Mononuclear cell (primary cell): ENCODE measurements around the gene TH. TPM values are rescaled to one million over a fixed set of nuclear protein-coding genes. Genes with fewer than 3 reads are reported as not detected.
"Not testable (repeated sequence)": the region's sequence is repeated elsewhere in the genome, so short reads cannot be mapped to it uniquely, and the experiment has no call there.

Source experiments
- H3K27me3 ChIP-seq: 2 replicates; pipeline ENCODE4 v1.6.0; 2011; ENCODE audit warnings: low read length, control low read depth; ENCODE audit not compliant: insufficient read depth
- H3K4me1 ChIP-seq: 2 replicates; pipeline ENCODE4 v1.5.1; 2011; ENCODE audit warnings: mild to moderate bottlenecking, low read length, control low read depth; ENCODE audit not compliant: insufficient read depth
- H3K4me3 ChIP-seq: 2 replicates; pipeline ENCODE4 v1.5.1; 2011; ENCODE audit warnings: mild to moderate bottlenecking, low read length, moderate library complexity
- H3K9me3 ChIP-seq: 2 replicates; pipeline ENCODE4 v1.5.1; 2011; ENCODE audit warnings: low read depth, mild to moderate bottlenecking, control low read depth, low read length
- total RNA-seq: library from RNA; depleted of rRNA; stranded (reverse); fragments of >200 nt; gene quantifications from one replicate; pipeline ENCODE4 v1.2.3, GENCODE V29; 2012

TH gene
- total RNA-seq, 1 donor = not detected

- Histone ChIP-seq H3K27me3 (no peaks in the 10 kb centered on the region), H3K4me3 (no peak overlapping the region), H3K9me3 (no peaks in the 10 kb centered on the region)
Observed at GRCh38 chr11:2202900-2203439, 31.4 kb upstream of the TH start.

GRCh38 chr11:2202071-2202899 lies 30.7 kb upstream of the TH start:
- Histone ChIP-seq H3K27me3 (no peaks in the 10 kb centered on the region), H3K4me3 (no peak overlapping the region), H3K4me1 (no peaks in the 10 kb centered on the region), H3K9me3 (no peaks in the 10 kb centered on the region)

More at GRCh38 chr11:2202900-2203439, 31.4 kb upstream of the TH start:
- no peaks in the 10 kb centered on the region for H3K4me1 ChIP-seq

- Histone ChIP-seq H3K9me3 (no peaks in the 10 kb centered on the region), H3K27me3 (no peaks in the 10 kb centered on the region), H3K4me3 (no peak overlapping the region), H3K4me1 (no peaks in the 10 kb centered on the region)
Observed at GRCh38 chr11:2201542-2201941, 29.9 kb upstream of the TH start.

GRCh38 chr11:2200957-2201519 lies 29.4 kb upstream of the TH start:
- Histone ChIP-seq H3K27me3 (no peaks in the 10 kb centered on the region), H3K4me3 (no peak overlapping the region), H3K9me3 (no peaks in the 10 kb centered on the region), H3K4me1 (no peaks in the 10 kb centered on the region)

- Histone ChIP-seq H3K4me1 (no peaks in the 10 kb centered on the region), H3K9me3 (no peaks in the 10 kb centered on the region), H3K27me3 (no peaks in the 10 kb centered on the region), H3K4me3 (no peak overlapping the region)
Observed at GRCh38 chr11:2200536-2200935, 28.9 kb upstream of the TH start.

- Histone ChIP-seq H3K4me3 (no peak overlapping the region), H3K9me3 (no peaks in the 10 kb centered on the region), H3K4me1 (no peaks in the 10 kb centered on the region), H3K27me3 (no peaks in the 10 kb centered on the region)
Observed at GRCh38 chr11:2199466-2200341, 28.1 kb upstream of the TH start.

- Histone ChIP-seq H3K27me3 (no peaks in the 10 kb centered on the region), H3K4me1 (no peaks in the 10 kb centered on the region), H3K9me3 (no peaks in the 10 kb centered on the region), H3K4me3 (no peak overlapping the region)
Observed at GRCh38 chr11:2198621-2199365, 27.2 kb upstream of the TH start.

DNA sequence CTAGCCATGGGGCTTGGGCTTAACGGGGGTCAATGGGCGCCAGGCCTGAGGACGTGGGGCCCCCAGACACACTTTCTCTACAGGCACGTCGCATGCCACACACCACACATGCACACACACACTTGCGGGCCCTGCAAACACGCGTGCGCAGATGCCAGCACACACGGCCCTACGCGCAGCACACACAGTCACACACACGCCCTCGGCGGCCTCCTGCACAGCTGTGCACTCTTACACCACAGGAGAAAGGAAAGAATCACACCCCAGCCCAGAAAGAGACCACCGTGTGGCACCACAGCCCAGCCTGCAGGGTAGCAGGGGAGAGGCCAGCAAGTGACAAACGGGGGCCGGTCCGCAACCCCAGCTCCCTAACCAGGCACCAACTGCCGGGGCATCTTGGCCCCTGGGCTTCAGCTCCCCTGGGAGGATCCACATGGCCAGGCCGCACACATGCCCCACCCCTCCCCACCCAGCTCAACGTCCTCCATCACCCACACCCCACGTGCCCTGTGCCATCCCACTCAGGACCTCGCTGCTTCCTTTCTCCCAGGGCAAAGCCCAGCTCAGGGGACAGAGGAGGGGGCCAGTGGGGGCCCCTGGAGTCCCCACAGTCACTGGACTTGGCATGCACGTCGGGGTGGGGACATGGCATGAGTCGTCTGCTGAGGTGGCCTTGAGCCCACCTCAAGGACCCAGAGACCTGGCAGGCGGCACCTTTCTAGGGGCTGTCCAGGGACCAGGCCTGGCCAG lies 26.3 kb upstream of the TH start:
- Histone ChIP-seq H3K27me3 (no peaks in the 10 kb centered on the region), H3K4me1 (no peaks in the 10 kb centered on the region), H3K9me3 (no peaks in the 10 kb centered on the region), H3K4me3 (no peak overlapping the region)

- Histone ChIP-seq H3K4me3 (no peak overlapping the region), H3K9me3 (no peaks in the 10 kb centered on the region), H3K4me1 (peaks cover 3% of the 10 kb centered on the region), H3K27me3 (no peaks in the 10 kb centered on the region)
Observed at GRCh38 chr11:2196970-2197770, 25.6 kb upstream of the TH start.

GRCh38 chr11:2195756-2196088 lies 24.1 kb upstream of the TH start:
- H3K4me1 ChIP-seq = peaks cover 17% of the 10 kb centered on the region
- H3K27me3 ChIP-seq = no peaks in the 10 kb centered on the region
- no peak overlapping the region for H3K4me3 ChIP-seq
- no peaks in the 10 kb centered on the region for H3K9me3 ChIP-seq

DNA sequence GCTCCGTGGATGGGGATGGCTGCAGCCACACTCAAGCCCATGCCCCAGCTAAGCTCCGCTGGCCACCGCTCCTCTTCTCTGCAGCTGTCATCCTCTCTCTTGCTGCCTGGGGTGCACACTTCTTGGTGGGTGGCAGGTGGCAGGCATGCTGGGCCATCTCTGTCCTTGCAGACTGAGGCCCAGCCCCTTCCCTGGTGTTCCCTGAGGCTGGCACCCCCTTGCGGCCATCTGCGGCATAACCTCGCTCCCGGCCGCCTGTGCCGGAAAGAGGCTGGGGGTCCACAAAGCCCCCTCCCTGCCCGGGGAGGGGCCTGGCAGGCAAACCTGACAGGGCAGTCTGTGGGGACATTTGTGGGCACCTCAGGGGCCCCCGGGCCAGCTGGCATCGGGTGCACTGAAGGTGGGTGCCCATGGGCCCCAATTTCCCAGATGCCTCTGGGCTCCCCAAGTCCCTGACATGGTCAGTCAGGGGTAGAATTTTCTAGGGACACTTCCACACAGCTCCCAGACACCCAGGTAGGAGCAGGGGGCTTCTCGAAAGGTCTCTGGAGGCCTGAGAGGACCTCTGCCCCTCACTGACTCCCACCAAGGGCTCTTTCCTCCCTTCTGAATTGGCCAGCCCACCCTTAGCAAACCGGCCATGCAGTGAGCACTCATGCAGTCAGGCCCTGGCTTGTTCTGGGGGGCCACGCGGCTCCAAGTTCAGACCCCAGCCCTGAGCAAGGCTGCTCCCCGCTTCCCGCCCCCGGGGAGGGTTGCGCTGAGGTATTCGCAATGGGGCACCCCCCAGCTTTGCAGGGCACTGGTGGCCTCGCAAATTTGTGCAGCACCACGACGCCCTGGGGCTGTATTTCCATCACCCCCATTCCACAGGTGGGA lies 23.5 kb upstream of the TH start:
- Histone ChIP-seq H3K4me1 (peaks cover 20% of the 10 kb centered on the region), H3K9me3 (no peaks in the 10 kb centered on the region), H3K27me3 (no peaks in the 10 kb centered on the region), H3K4me3 (no peak overlapping the region)

DNA sequence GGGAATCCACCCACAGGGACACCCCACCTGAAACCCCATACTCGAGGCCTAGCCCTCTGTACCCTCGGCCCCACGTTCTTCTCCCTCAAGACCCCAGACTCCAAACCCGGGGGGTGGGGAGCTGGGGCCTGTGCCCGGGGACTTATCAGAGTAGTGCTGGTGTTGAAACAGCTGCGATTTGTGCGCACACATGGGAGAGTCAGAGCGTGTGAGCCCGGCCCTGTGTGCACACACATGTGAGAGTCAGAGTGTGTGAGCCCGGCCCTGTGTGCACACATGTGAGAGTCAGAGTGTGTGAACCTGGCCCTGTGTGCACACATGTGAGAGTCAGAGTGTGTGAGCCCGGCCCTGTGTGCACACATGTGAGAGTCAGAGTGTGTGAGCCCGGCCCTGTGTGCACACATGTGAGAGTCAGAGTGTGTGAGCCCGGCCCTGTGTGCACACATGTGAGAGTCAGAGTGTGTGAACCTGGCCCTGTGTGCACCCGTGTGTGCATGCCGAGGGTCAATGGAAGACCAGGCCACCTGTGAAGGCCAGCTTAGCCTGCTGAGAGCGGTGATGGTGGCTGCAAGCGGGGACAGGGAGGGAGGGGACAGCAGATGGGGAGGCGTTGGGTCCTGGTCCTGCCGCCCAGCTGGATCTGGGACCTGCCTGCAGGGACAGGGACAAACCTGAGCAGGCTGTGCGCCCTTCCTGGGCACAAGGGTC lies 22.4 kb upstream of the TH start:
- peaks cover 20% of the 10 kb centered on the region for H3K4me1 ChIP-seq
- H3K4me3 ChIP-seq, H3K9me3 ChIP-seq, H3K27me3 ChIP-seq: not testable (repeated sequence)
